SK-N-SH (cell line): ENCODE results near the gene AMER1. TPM values are rescaled to one million over a fixed set of nuclear protein-coding genes. Genes with fewer than 3 reads are reported as not detected.

ENCODE experiments used
- CTCF ChIA-PET: fragments of 300-600, 350-600 bp; formaldehyde crosslinking; extraction: SDS; loops from one replicate; lab custom pipeline; 2021; lab: Yijun Ruan, JAX
- POLR2A ChIA-PET: fragments of 350-600 bp; sonication (Branson Sonifier 250); formaldehyde crosslinking; extraction: SDS; loops from one replicate; lab custom pipeline; 2020; ENCODE audit warnings: antibody characterized with exemption, inconsistent platforms; lab: Yijun Ruan, JAX
- DNase-seq: peaks from one replicate; pipeline ENCODE4 v3.0.0; 2012
- H2AFZ ChIP-seq: fragments of 200-600 bp; sonication (generic); 2 replicates; pipeline ENCODE4 v1.8.1; 2016; ENCODE audit warnings: antibody characterized with exemption, mild to moderate bottlenecking, low read depth
- H3F3A ChIP-seq: fragments of 200-600 bp; sonication (generic); replicated peaks from 2 replicates; pipeline ENCODE3; 2016; ENCODE audit warnings: antibody characterized with exemption, mild to moderate bottlenecking; ENCODE audit not compliant: insufficient read depth
- H3K27ac ChIP-seq, 2 experiments: fragments of 200-500 bp in 1 of 2; fragments of 200-600 bp in 1 of 2; sonication (Bioruptor generic) in 1 of 2; sonication (generic), shearing (Covaris generic) in 1 of 2; 2 replicates each; pipeline versions ENCODE4 v1.5.1 to v1.6.1; 2014 to 2016; ENCODE audit warnings: low read depth in 2 of 2, inconsistent platforms in 1 of 2, low read length in 1 of 2, mild to moderate bottlenecking in 1 of 2, mixed read lengths in 1 of 2
- H3K27me3 ChIP-seq: fragments of 200-600 bp; sonication (generic), shearing (Covaris generic); 2 replicates; pipeline ENCODE4 v1.6.1; 2016; ENCODE audit warnings: mixed run types; ENCODE audit not compliant: insufficient read depth
- H3K36me3 ChIP-seq, 2 experiments: fragments of 200-500 bp in 1 of 2; fragments of 200-600 bp in 1 of 2; sonication (Bioruptor generic) in 1 of 2; sonication (generic) in 1 of 2; replicated peaks in 1 of 2; 2 replicates each; pipeline versions ENCODE3 to v1.5.1; 2014 to 2016; ENCODE audit warnings: low read length in 1 of 2, mild to moderate bottlenecking in 1 of 2; ENCODE audit not compliant: insufficient read depth in 2 of 2, control insufficient read depth in 1 of 2
- H3K4me1 ChIP-seq, 2 experiments: fragments of 200-500 bp in 1 of 2; fragments of 200-600 bp in 1 of 2; sonication (Bioruptor generic) in 1 of 2; sonication (generic), shearing (Covaris generic) in 1 of 2; 2 replicates each; pipeline versions ENCODE4 v1.5.1 to v1.6.1; 2014 to 2016; ENCODE audit warnings: low read depth in 1 of 2, low read length in 1 of 2, mixed run types in 1 of 2; ENCODE audit not compliant: insufficient read depth in 2 of 2, control insufficient read depth in 1 of 2
- H3K4me2 ChIP-seq: fragments of 200-600 bp; sonication (generic), shearing (Covaris generic); 2 replicates; pipeline ENCODE4 v1.6.1; 2017; ENCODE audit warnings: mixed run types
- H3K4me3 ChIP-seq, 2 experiments: fragments of 200-500 bp in 1 of 2; fragments of 200-600 bp in 1 of 2; sonication (Bioruptor generic) in 1 of 2; sonication (generic), shearing (Covaris generic) in 1 of 2; 2 replicates each; pipeline versions ENCODE4 v1.5.1 to v1.8.1; 2014 to 2016; ENCODE audit warnings: low read depth in 2 of 2, inconsistent platforms in 1 of 2, low read length in 1 of 2, mild to moderate bottlenecking in 1 of 2, mixed read lengths in 1 of 2, moderate library complexity in 1 of 2
- H3K79me2 ChIP-seq: fragments of 200-600 bp; sonication (generic); 2 replicates; pipeline ENCODE4 v1.8.1; 2017; ENCODE audit warnings: mild to moderate bottlenecking; ENCODE audit not compliant: insufficient read depth
- H3K9ac ChIP-seq: fragments of 200-600 bp; sonication (generic); 2 replicates; pipeline ENCODE4 v1.6.1; 2017; ENCODE audit warnings: mixed run types
- H3K9me2 ChIP-seq: fragments of 200-600 bp; sonication (generic); 2 replicates; pipeline ENCODE4 v1.6.1; 2017; ENCODE audit warnings: mixed run types
- H3K9me3 ChIP-seq: fragments of 200-600 bp; sonication (generic); 2 replicates; pipeline ENCODE4 v1.6.1; 2017; ENCODE audit warnings: mixed run types, mild to moderate bottlenecking, moderate library complexity
- H4K20me1 ChIP-seq: fragments of 200-600 bp; sonication (generic); 2 replicates; pipeline ENCODE4 v1.6.1; 2017; ENCODE audit warnings: mild to moderate bottlenecking, mixed run types; ENCODE audit not compliant: insufficient read depth
- CHD2 ChIP-seq: fragments of 150-350 bp; IDR thresholded peaks from 2 replicates; pipeline ENCODE4 v1.6.1; 2018; ENCODE audit warnings: low read length; ENCODE audit not compliant: partially characterized antibody
- ELF1 ChIP-seq: IDR thresholded peaks from 2 replicates; pipeline ENCODE4 v1.4.0; 2012
- EP300 ChIP-seq, 2 experiments: IDR thresholded peaks; 2 replicates each; pipeline versions ENCODE4 v1.4.0 to v1.6.1; 2012; ENCODE audit warnings: borderline replicate concordance in 1 of 2, low read depth in 1 of 2, low read length in 1 of 2
- FOSL2 ChIP-seq: IDR thresholded peaks from 2 replicates; pipeline ENCODE4 v1.4.0; 2012; ENCODE audit warnings: low read depth, mild to moderate bottlenecking, moderate library complexity, borderline replicate concordance
- JUND ChIP-seq: IDR thresholded peaks from 2 replicates; pipeline ENCODE4 v1.4.0; 2012
- MEF2A ChIP-seq: IDR thresholded peaks from 2 replicates; pipeline ENCODE4 v1.4.0; 2012; ENCODE audit warnings: low read depth, borderline replicate concordance
- POLR2AphosphoS5 ChIP-seq: IDR thresholded peaks from 2 replicates; pipeline ENCODE4 v1.6.1; 2012; ENCODE audit warnings: low read depth, low read length
- RAD21 ChIP-seq: IDR thresholded peaks from 2 replicates; pipeline ENCODE4 v1.6.1; 2012; ENCODE audit warnings: mild to moderate bottlenecking, low read length
- RXRA ChIP-seq: IDR thresholded peaks from 2 replicates; pipeline ENCODE4 v1.4.0; 2012; ENCODE audit warnings: low read depth, mild to moderate bottlenecking, borderline replicate concordance
- SMC3 ChIP-seq: IDR thresholded peaks from 2 replicates; pipeline ENCODE4 v1.6.1; 2012; ENCODE audit warnings: low read depth, low read length, improper control_type of control experiment
- TCF12 ChIP-seq: IDR thresholded peaks from 2 replicates; pipeline ENCODE4 v1.4.0; 2012
- YY1 ChIP-seq: IDR thresholded peaks from 2 replicates; pipeline ENCODE4 v1.4.0; 2012; ENCODE audit warnings: low read depth, mild to moderate bottlenecking
- WGBS: methylation state at CpG from one replicate; pipeline ENCODE4 v1.1.6; 2017; ENCODE audit warnings: low lambda C conversion rate; 5-methylcytosine and 5-hydroxymethylcytosine counted together
- polyA plus RNA-seq, 3 experiments: library from polyadenylated mRNA; depleted of rRNA; stranded (reverse); fragments of >200 nt; gene quantifications; 2 replicates each; pipeline ENCODE4 v1.2.3, GENCODE V29; 2012
- TF ChIP-seq, protein P1 (sequence below): fragments of 150-350 bp; IDR thresholded peaks from 2 replicates; pipeline ENCODE4 v1.6.1; 2016; ENCODE audit warnings: mild to moderate bottlenecking, low read depth, low read length
- TF ChIP-seq, protein P2 (sequence below): IDR thresholded peaks from 2 replicates; pipeline ENCODE4 v1.4.0; 2012; ENCODE audit warnings: low read depth, borderline replicate concordance

The AMER1 gene
- polyA plus RNA-seq, 1 of the 3 experiments (the other 2 are of a cell fraction), result 0.67 TPM

DNA sequence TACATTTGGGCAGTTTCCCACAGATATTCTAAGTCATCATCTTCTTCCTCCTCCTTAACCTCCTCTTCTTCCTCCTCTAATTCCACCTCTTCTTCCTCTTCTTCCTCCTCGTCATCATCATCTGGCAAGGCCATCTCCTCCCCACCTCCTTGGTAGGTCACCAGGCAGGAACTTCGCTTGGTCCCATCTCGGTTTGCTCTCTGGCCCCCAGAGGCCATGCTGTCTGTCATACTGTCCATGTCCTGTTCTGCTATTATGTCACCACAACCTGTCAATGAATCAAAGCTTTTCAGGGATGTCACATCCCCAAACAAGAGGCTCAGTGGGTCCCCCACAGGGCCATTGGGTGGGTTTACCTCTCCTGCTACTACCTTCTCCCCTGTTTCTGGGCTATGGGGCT lies 13.5 kb downstream of the AMER1 start:
- Histone ChIP-seq H3K4me3 (no peak overlapping the region), H3K27ac (no peak overlapping the region), H3K9me2 (no peaks in the 10 kb centered on the region), H2AFZ (no peak overlapping the region), H3K4me1 (no peaks in the 10 kb centered on the region), H3K36me3 (peaks cover 0 to 6% of the 10 kb centered on the region in 2 experiments), H3K9me3 (no peaks in the 10 kb centered on the region), H3K9ac (no peak overlapping the region), H3K79me2 (no peaks in the 10 kb centered on the region), H3K27me3 (no peaks in the 10 kb centered on the region), H3K4me2 (no peak overlapping the region), H4K20me1 (no peaks in the 10 kb centered on the region), H3F3A (no peaks in the 10 kb centered on the region)
- TF ChIP-seq YY1 (no peak), RAD21 (no peak)
- TF ChIP-seq, protein P1, sequence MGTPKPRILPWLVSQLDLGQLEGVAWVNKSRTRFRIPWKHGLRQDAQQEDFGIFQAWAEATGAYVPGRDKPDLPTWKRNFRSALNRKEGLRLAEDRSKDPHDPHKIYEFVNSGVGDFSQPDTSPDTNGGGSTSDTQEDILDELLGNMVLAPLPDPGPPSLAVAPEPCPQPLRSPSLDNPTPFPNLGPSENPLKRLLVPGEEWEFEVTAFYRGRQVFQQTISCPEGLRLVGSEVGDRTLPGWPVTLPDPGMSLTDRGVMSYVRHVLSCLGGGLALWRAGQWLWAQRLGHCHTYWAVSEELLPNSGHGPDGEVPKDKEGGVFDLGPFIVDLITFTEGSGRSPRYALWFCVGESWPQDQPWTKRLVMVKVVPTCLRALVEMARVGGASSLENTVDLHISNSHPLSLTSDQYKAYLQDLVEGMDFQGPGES, result no peak
- ChIA-PET CTCF (no interaction called here), POLR2A (no interaction called here)
- no peak for DNase-seq
- 59% methylated on average over 3 of the region's 3 CpGs for WGBS

DNA sequence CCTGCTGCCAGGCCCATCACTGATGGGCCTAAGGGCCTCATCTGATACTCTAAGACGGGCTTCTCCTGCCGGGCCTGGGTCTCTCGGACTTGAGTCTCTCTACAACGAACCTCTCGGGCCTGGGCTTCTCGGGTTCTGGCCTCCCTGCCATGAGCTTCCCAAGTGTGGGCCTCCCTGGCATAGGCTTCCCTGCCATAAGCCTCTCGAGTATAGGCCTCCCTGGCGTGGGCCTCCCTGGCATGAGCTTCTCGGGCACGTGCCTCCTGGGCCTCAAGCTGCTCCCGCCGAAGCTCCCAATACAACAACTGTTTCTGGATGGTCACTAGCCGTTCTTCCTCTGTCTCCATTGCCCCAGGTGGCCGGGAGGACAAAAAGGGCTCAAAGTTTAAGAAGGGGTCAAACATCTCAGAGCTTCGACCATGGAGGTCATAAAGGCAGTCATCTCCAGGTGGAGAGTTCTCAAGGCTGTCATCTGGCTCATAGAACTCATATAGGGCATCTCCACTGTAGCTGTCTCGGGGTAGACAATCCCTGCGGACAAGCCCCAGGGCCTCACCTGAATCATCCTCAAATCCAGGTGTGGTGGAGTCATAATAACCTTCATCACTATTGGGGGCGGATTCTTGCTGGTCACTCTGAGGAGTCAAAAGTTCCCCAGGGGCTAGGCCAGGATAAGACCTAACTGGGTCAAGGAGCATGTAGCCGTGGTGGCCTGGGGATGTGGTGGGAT lies 14.1 kb downstream of the AMER1 start:
- no peak overlapping the region for H3K27ac ChIP-seq
- H3K4me2 ChIP-seq, result no peak overlapping the region
- H3K79me2 ChIP-seq, result no peaks in the 10 kb centered on the region
- no peak overlapping the region for H3K9ac ChIP-seq
- no peak overlapping the region for H3K4me3 ChIP-seq
- DNase-seq, result no peak
- no peak overlapping the region for H2AFZ ChIP-seq
- no peak for TF ChIP-seq ELF1
- TF ChIP-seq, protein P2, sequence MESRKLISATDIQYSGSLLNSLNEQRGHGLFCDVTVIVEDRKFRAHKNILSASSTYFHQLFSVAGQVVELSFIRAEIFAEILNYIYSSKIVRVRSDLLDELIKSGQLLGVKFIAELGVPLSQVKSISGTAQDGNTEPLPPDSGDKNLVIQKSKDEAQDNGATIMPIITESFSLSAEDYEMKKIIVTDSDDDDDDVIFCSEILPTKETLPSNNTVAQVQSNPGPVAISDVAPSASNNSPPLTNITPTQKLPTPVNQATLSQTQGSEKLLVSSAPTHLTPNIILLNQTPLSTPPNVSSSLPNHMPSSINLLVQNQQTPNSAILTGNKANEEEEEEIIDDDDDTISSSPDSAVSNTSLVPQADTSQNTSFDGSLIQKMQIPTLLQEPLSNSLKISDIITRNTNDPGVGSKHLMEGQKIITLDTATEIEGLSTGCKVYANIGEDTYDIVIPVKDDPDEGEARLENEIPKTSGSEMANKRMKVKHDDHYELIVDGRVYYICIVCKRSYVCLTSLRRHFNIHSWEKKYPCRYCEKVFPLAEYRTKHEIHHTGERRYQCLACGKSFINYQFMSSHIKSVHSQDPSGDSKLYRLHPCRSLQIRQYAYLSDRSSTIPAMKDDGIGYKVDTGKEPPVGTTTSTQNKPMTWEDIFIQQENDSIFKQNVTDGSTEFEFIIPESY, result no peak
- TF ChIP-seq RAD21, result no peak
- no peak for TF ChIP-seq POLR2AphosphoS5
- no peak for TF ChIP-seq RXRA
- TF ChIP-seq FOSL2, result no peak
- TF ChIP-seq JUND, result no peak
- TF ChIP-seq EP300 (IDR thresholded peaks at IDR 0.05; ENCODE audit: borderline replicate concordance in 1 of 2, low read depth in 1 of 2, low read length in 1 of 2), result no peak
- TF ChIP-seq MEF2A, result no peak
- no peak for TF ChIP-seq CHD2
- TF ChIP-seq SMC3, result no peak
- no peak for TF ChIP-seq TCF12
- no peaks in the 10 kb centered on the region for H3F3A ChIP-seq
- no peaks in the 10 kb centered on the region for H3K27me3 ChIP-seq
- CTCF ChIA-PET, result interaction anchor here (1.1 kb wide), 2 partner anchors 13 to 15 kb away, joined by 3 read pairs; no protein-coding TSS in a partner anchor
- H3K36me3 ChIP-seq, result peaks cover 0 to 6% of the 10 kb centered on the region in 2 experiments
- H3K9me2 ChIP-seq, result no peaks in the 10 kb centered on the region
- no peaks in the 10 kb centered on the region for H3K4me1 ChIP-seq
- POLR2A ChIA-PET, result no interaction called here
- H4K20me1 ChIP-seq, result no peaks in the 10 kb centered on the region
- 35% methylated on average over 5 of the region's 19 CpGs for WGBS
- no peaks in the 10 kb centered on the region for H3K9me3 ChIP-seq
